ENCODE data around the gene KIR3DL3.
"Not testable (repeated sequence)": the region's sequence is repeated elsewhere in the genome, so short reads cannot be mapped to it uniquely, and the experiment has no call there.

GRCh38 chr19:54676210-54676834 is 47.9 kb upstream of the KIR3DL3 start:
- not testable (repeated sequence) for TF ChIP-seq POLR2A (IDR thresholded peaks at IDR 0.05; ENCODE audit: low read length); TP53 (CRISPR knock-in tag; IDR thresholded peaks at IDR 0.05); EP300 (IDR thresholded peaks at IDR 0.05); MAFK (IDR thresholded peaks at IDR 0.05; ENCODE audit: partially characterized antibody); RCOR1 (IDR thresholded peaks at IDR 0.05; ENCODE audit: low read depth, low read length); ATOH8 (CRISPR knock-in tag; IDR thresholded peaks at IDR 0.05; ENCODE audit: low read depth); JUN (IDR thresholded peaks at IDR 0.05)
- TF ChIP-seq CTCF (IDR thresholded peaks at IDR 0.05): peak; percentile 78
- TF ChIP-seq CEBPB (IDR thresholded peaks at IDR 0.05): peak in 1 of 2 experiments; percentile 22; a peak in 1 of 4 replicates
